GM18499 (cell line): Measurements from ENCODE around the gene CCHCR1.
A peak's percentile ranks its signal among the peaks of the same experiment; 100 is the strongest.
"Not testable (repeated sequence)": the region's sequence is repeated elsewhere in the genome, so short reads cannot be mapped to it uniquely, and the experiment has no call there.

ENCODE experiments used
- ATAC-seq: cut with Tn5 transposase; IDR thresholded peaks from one replicate; pipeline ENCODE4 v1.9.1; 2021; ENCODE audit warnings: moderate number of reproducible peaks; ENCODE audit not compliant: insufficient read depth, unreplicated experiment

The CCHCR1 gene

GRCh38 chr6:31164475-31165063, 7.0 kb upstream of the CCHCR1 start:
- ATAC-seq, result not testable (repeated sequence)

- no peak for ATAC-seq
These were observed 6.3 kb upstream of the CCHCR1 start for GRCh38 chr6:31163922-31164321.

GRCh38 chr6:31162463-31163165, 5.0 kb upstream of the CCHCR1 start:
- ATAC-seq, result no peak

GRCh38 chr6:31161216-31162126, 3.9 kb upstream of the CCHCR1 start:
- ATAC-seq, result no peak

GRCh38 chr6:31158863-31159855, 1.6 kb upstream of the CCHCR1 start:
- no peak for ATAC-seq

- peak; percentile 80 for ATAC-seq
These were observed 699 bp upstream of the CCHCR1 start, which contains the start of gene TCF19 for GRCh38 chr6:31158140-31158862. TCF19 (plus strand) TSS chr6:31158589; CDS start chr6:31159470, 881 bp downstream.

- no peak for ATAC-seq
These were observed 961 bp downstream of the CCHCR1 start for GRCh38 chr6:31156641-31157040.

- ATAC-seq, result no peak
These were observed 3.2 kb downstream of the CCHCR1 start for GRCh38 chr6:31154436-31154835.

GRCh38 chr6:31152781-31153180, 4.8 kb downstream of the CCHCR1 start:
- ATAC-seq, result no peak

GRCh38 chr6:31149827-31150447, 7.7 kb downstream of the CCHCR1 start:
- ATAC-seq, result no peak

- no peak for ATAC-seq
These were observed 12.2 kb downstream of the CCHCR1 start for GRCh38 chr6:31145386-31145785.

GRCh38 chr6:31144970-31145340, 12.6 kb downstream of the CCHCR1 start:
- ATAC-seq, result no peak

GRCh38 chr6:31144296-31144969, 13.2 kb downstream of the CCHCR1 start:
- no peak for ATAC-seq

- no peak for ATAC-seq
These were observed 14.5 kb downstream of the CCHCR1 start for GRCh38 chr6:31143148-31143547.

GRCh38 chr6:31142361-31142761, 15.2 kb downstream of the CCHCR1 start:
- no peak for ATAC-seq

- no peak for ATAC-seq
These were observed 17.0 kb downstream of the CCHCR1 start for GRCh38 chr6:31140643-31141042.

- ATAC-seq, result no peak
These were observed 18.0 kb downstream of the CCHCR1 start for GRCh38 chr6:31139599-31139998.

- no peak for ATAC-seq
These were observed 18.6 kb downstream of the CCHCR1 start, which contains the start of gene PSORS1C2 for GRCh38 chr6:31138982-31139381. PSORS1C2 (minus strand) TSS chr6:31139066; CDS start chr6:31139026, 40 bp downstream.
